H1 (cell line): ENCODE measurements around the gene BTNL3. TPM values are rescaled to one million over a fixed set of nuclear protein-coding genes. Genes with fewer than 3 reads are reported as not detected.

Source experiments
- CTCF ChIA-PET: fragments of 300-600 bp; sonication (Branson Sonifier 250); formaldehyde crosslinking; loops from one replicate; lab custom pipeline; 2021; ENCODE audit not compliant: partially characterized antibody; lab: Charles Lee
- POLR2A ChIA-PET: fragments of 300-600 bp; sonication (Branson Sonifier 250); formaldehyde crosslinking; loops from one replicate; lab custom pipeline; 2021; ENCODE audit warnings: inconsistent platforms; ENCODE audit not compliant: partially characterized antibody; lab: Charles Lee
- DNase-seq, 2 experiments: peaks; one replicate each; pipeline versions ENCODE4 v3.0.0 to v3.0.0-alpha.2; 2010 to 2022; ENCODE audit warnings: low spot score in 2 of 2, low read depth in 1 of 2, mixed read lengths in 1 of 2
- FAIRE-seq: peaks from 2 replicates; lab custom pipeline; 2011; peaks lifted over from hg19 to GRCh38; lab: Jason Lieb, UNC
- H2AFZ ChIP-seq: 2 replicates; pipeline ENCODE4 v1.8.1; 2012; ENCODE audit warnings: low read length, inconsistent platforms
- H2AK5ac ChIP-seq: 2 replicates; pipeline ENCODE4 v1.6.1; 2013; ENCODE audit warnings: low read depth, low read length
- H2BK120ac ChIP-seq: replicated peaks from 2 replicates; pipeline ENCODE3; 2013; ENCODE audit warnings: low read depth, low read length, inconsistent platforms
- H2BK12ac ChIP-seq: 2 replicates; pipeline ENCODE4 v1.6.1; 2013; ENCODE audit warnings: low read depth, low read length
- H2BK15ac ChIP-seq: 2 replicates; pipeline ENCODE4 v1.6.1; 2013; ENCODE audit warnings: low read length
- H2BK20ac ChIP-seq: 2 replicates; pipeline ENCODE4 v1.6.1; 2013; ENCODE audit warnings: low read length
- H2BK5ac ChIP-seq: 2 replicates; pipeline ENCODE4 v1.6.1; 2013; ENCODE audit warnings: low read depth, low read length
- H3K14ac ChIP-seq: 2 replicates; pipeline ENCODE4 v1.6.1; 2013; ENCODE audit warnings: inconsistent platforms; ENCODE audit not compliant: insufficient read length
- H3K18ac ChIP-seq: 2 replicates; pipeline ENCODE4 v1.6.1; 2013; ENCODE audit warnings: low read length; ENCODE audit errors: extremely low read depth
- H3K23ac ChIP-seq: 2 replicates; pipeline ENCODE4 v1.6.1; 2013; ENCODE audit warnings: inconsistent platforms; ENCODE audit not compliant: insufficient read length
- H3K23me2 ChIP-seq: 2 replicates; pipeline ENCODE4 v1.6.1; 2013; ENCODE audit warnings: low read depth, low read length
- H3K27ac ChIP-seq: 2 replicates; pipeline ENCODE4 v1.6.1; 2011; ENCODE audit warnings: low read depth, low read length, inconsistent platforms
- H3K27me3 ChIP-seq, 4 experiments: replicated peaks in 1 of 4; 1 replicate in 1 of 4; 2 replicates in 3 of 4; pipeline versions ENCODE4 v1.6.1 to v1.8.1; 2011 to 2013; ENCODE audit warnings: low read length in 3 of 4, mild to moderate bottlenecking in 3 of 4, inconsistent platforms in 2 of 4, mixed read lengths in 2 of 4, moderate library complexity in 1 of 4; ENCODE audit not compliant: control insufficient read depth in 3 of 4, insufficient read depth in 3 of 4; ENCODE audit errors: extremely low read depth in 1 of 4
- H3K36me3 ChIP-seq, 4 experiments: 2 replicates each; pipeline versions ENCODE4 v1.6.1 to v1.8.1; 2011 to 2013; ENCODE audit warnings: mild to moderate bottlenecking in 4 of 4, low read length in 3 of 4, moderate library complexity in 2 of 4, control low read depth in 1 of 4, inconsistent platforms in 1 of 4; ENCODE audit not compliant: insufficient read depth in 4 of 4, control insufficient read depth in 2 of 4
- H3K4ac ChIP-seq: replicated peaks from 2 replicates; pipeline ENCODE3; 2013; ENCODE audit warnings: low read length, low read depth, mixed read lengths, inconsistent platforms; ENCODE audit not compliant: insufficient read length
- H3K4me1 ChIP-seq, 4 experiments: replicated peaks in 1 of 4; 1 replicate in 1 of 4; 2 replicates in 3 of 4; pipeline versions ENCODE4 v1.6.1 to v1.8.1; 2011 to 2013; ENCODE audit warnings: low read length in 3 of 4, inconsistent platforms in 2 of 4, mixed read lengths in 1 of 4; ENCODE audit not compliant: insufficient read depth in 4 of 4, control insufficient read depth in 3 of 4
- H3K4me2 ChIP-seq, 2 experiments: 2 replicates each; pipeline versions ENCODE4 v1.6.1 to v1.8.1; 2011 to 2013; ENCODE audit warnings: low read depth in 2 of 2, low read length in 2 of 2, control low read depth in 1 of 2, inconsistent platforms in 1 of 2, mild to moderate bottlenecking in 1 of 2; ENCODE audit not compliant: insufficient read depth in 1 of 2
- H3K4me3 ChIP-seq, 4 experiments: fragments of 200-600, 300-600 bp in 1 of 4; sonication (generic), shearing (Covaris generic), sonication (Bioruptor Twin) in 1 of 4; 2 replicates each; pipeline versions ENCODE4 v1.5.1 to v1.8.1; 2011 to 2016; ENCODE audit warnings: low read length in 4 of 4, low read depth in 3 of 4, control low read depth in 2 of 4, inconsistent platforms in 2 of 4, mild to moderate bottlenecking in 2 of 4, mixed read lengths in 1 of 4, moderate library complexity in 1 of 4; ENCODE audit not compliant: insufficient read depth in 2 of 4; ENCODE audit errors: extremely low read depth in 1 of 4
- H3K56ac ChIP-seq: replicated peaks from 2 replicates; pipeline ENCODE3; 2013; ENCODE audit warnings: low read depth, mild to moderate bottlenecking, mixed read lengths, low read length, inconsistent platforms; ENCODE audit not compliant: insufficient read length
- H3K79me1 ChIP-seq: 2 replicates; pipeline ENCODE4 v1.6.1; 2013; ENCODE audit warnings: low read depth, low read length, control low read depth
- H3K79me2 ChIP-seq, 2 experiments: 2 replicates each; pipeline versions ENCODE4 v1.6.1 to v1.8.1; 2012 to 2013; ENCODE audit warnings: low read length in 2 of 2, mild to moderate bottlenecking in 2 of 2, inconsistent platforms in 1 of 2; ENCODE audit not compliant: insufficient read depth in 2 of 2, control insufficient read depth in 1 of 2
- H3K9ac ChIP-seq, 4 experiments: replicated peaks in 1 of 4; 1 replicate in 1 of 4; 2 replicates in 3 of 4; pipeline versions ENCODE4 v1.6.1 to v1.8.1; 2011 to 2013; ENCODE audit warnings: low read depth in 3 of 4, low read length in 3 of 4, control low read depth in 2 of 4, mild to moderate bottlenecking in 2 of 4, moderate library complexity in 2 of 4, inconsistent platforms in 1 of 4; ENCODE audit errors: extremely low read depth in 1 of 4
- H3K9me3 ChIP-seq, 2 experiments: 2 replicates each; pipeline versions ENCODE4 v1.6.1 to v1.8.1; 2012 to 2013; ENCODE audit warnings: mild to moderate bottlenecking in 2 of 2, moderate library complexity in 2 of 2, control low read depth in 1 of 2, inconsistent platforms in 1 of 2, low read depth in 1 of 2, low read length in 1 of 2, mixed read lengths in 1 of 2; ENCODE audit not compliant: insufficient read depth in 2 of 2
- H4K20me1 ChIP-seq, 2 experiments: replicated peaks in 1 of 2; 2 replicates each; pipeline versions ENCODE3 to v1.8.1; 2011 to 2013; ENCODE audit warnings: inconsistent platforms in 2 of 2, low read length in 2 of 2, mild to moderate bottlenecking in 1 of 2; ENCODE audit not compliant: insufficient read depth in 2 of 2, control insufficient read depth in 1 of 2
- H4K5ac ChIP-seq: 2 replicates; pipeline ENCODE4 v1.6.1; 2013; ENCODE audit warnings: low read length, low read depth, mixed read lengths, inconsistent platforms; ENCODE audit not compliant: insufficient read length
- H4K8ac ChIP-seq: 2 replicates; pipeline ENCODE4 v1.8.0; 2013; ENCODE audit warnings: mild to moderate bottlenecking, moderate library complexity, low read length, inconsistent platforms; ENCODE audit not compliant: insufficient read depth; ENCODE audit errors: extremely low read depth
- H4K91ac ChIP-seq: replicated peaks from 2 replicates; pipeline ENCODE3; 2013; ENCODE audit warnings: low read length, mixed read lengths, inconsistent platforms; ENCODE audit not compliant: insufficient read length
- GABPA ChIP-seq: IDR thresholded peaks from 2 replicates; pipeline ENCODE4 v1.6.1; 2011; ENCODE audit warnings: mild to moderate bottlenecking, low read length, moderate library complexity, borderline replicate concordance; ENCODE audit not compliant: insufficient read depth
- NRF1 ChIP-seq: IDR thresholded peaks from 2 replicates; pipeline ENCODE4 v1.6.1; 2011; ENCODE audit warnings: mild to moderate bottlenecking, low read depth, low read length, improper control_type of control experiment
- POLR2A ChIP-seq, 2 experiments: IDR thresholded peaks; 1 replicate in 1 of 2; 2 replicates in 1 of 2; pipeline ENCODE4 v1.6.1; 2011; ENCODE audit warnings: low read depth in 2 of 2, low read length in 2 of 2, mild to moderate bottlenecking in 2 of 2; ENCODE audit errors: control extremely low read depth in 1 of 2
- TEAD4 ChIP-seq: IDR thresholded peaks from 2 replicates; pipeline ENCODE4 v1.6.1; 2012; ENCODE audit warnings: low read depth, low read length, inconsistent platforms, mixed read lengths
- ZNF274 ChIP-seq: IDR thresholded peaks from 2 replicates; pipeline ENCODE4 v1.7.0; 2012; ENCODE audit warnings: low read length, borderline replicate concordance; ENCODE audit errors: extremely low read depth
- WGBS, 2 experiments: shearing (Covaris generic) in 1 of 2; methylation state at CpG; one replicate each; pipeline versions ENCODE4 v1.1.6 to v1.1.7; 2013 to 2015; ENCODE audit warnings: low lambda C conversion rate in 2 of 2, mixed read lengths in 2 of 2, inconsistent platforms in 1 of 2, low coverage in 1 of 2, missing lambda C conversion rate in 1 of 2; ENCODE audit not compliant: insufficient replicate concordance in 2 of 2, insufficient coverage in 1 of 2, insufficient read length in 1 of 2; ENCODE audit errors: extremely low coverage in 1 of 2, missing lambda C conversion rate in 1 of 2; 5-methylcytosine and 5-hydroxymethylcytosine counted together
- polyA plus RNA-seq, 7 experiments: library from polyadenylated mRNA; depleted of rRNA in 3 of 7; stranded (reverse) in 5 of 7; unstranded in 2 of 7; fragments of >200 nt in 5 of 7; fragments of 200-250 nt in 2 of 7; gene quantifications; 1 replicate in 5 of 7; 2 replicates in 1 of 7; 4 replicates in 1 of 7; pipeline versions ENCODE4 v1.2.1 to v1.2.3, GENCODE V29; 2011 to 2013; ENCODE audit warnings: missing spikeins in 2 of 7, mixed read lengths in 2 of 7
- total RNA-seq: library from RNA; stranded (reverse); fragmentation: NEBNext Ultra II Directional; extraction: Animal tissue kit (Norgen Biotek cat#: 25700); gene quantifications from 2 replicates; pipeline ENCODE4 v1.2.1, GENCODE V29; 2021
- TF ChIP-seq, protein P1 (sequence below): IDR thresholded peaks from 2 replicates; pipeline ENCODE4 v1.6.1; 2012; ENCODE audit warnings: inconsistent platforms

The BTNL3 gene
- total and polyA plus RNA-seq, 2 of the 8 experiments (the other 6 are each of a cell fraction or from before 2014, with no cell fraction given) = not detected

GRCh38 chr5:180959661-180960060, 29.0 kb upstream of the BTNL3 start:
- H3K56ac ChIP-seq = no peak overlapping the region
- H4K91ac ChIP-seq = no peak overlapping the region
- no peaks in the 10 kb centered on the region; the same call in 1 of the 2 replicates for H3K23me2 ChIP-seq
- no peak overlapping the region for H2BK5ac ChIP-seq
- H2BK12ac ChIP-seq = no peak overlapping the region
- H4K20me1 ChIP-seq = no peaks in the 10 kb centered on the region
- no peak overlapping the region for H2BK15ac ChIP-seq
- H3K79me1 ChIP-seq = no peaks in the 10 kb centered on the region
- H3K4me2 ChIP-seq = no peak overlapping the region
- no peak overlapping the region for H3K9ac ChIP-seq
- DNase-seq = no peak
- WGBS, 2 experiments = 90% methylated on average over 5 of the region's 5 CpGs; no CpG with 5 or more reads in 1 of the 2 experiments
- peak overlapping the region; percentile 62; the same call in 1 of the 2 replicates for H2AFZ ChIP-seq
- no peak overlapping the region for H3K27ac ChIP-seq
- ChIA-PET CTCF (no interaction called here), POLR2A (no interaction called here)
- peaks cover 4 to 12% of the 10 kb centered on the region in 2 experiments; a peak in 3 of 4 replicates for H3K9me3 ChIP-seq
- no peak overlapping the region for H4K8ac ChIP-seq
- H3K18ac ChIP-seq = no peak overlapping the region; the same call in 1 of the 2 replicates
- H2BK120ac ChIP-seq = no peak overlapping the region
- peaks cover 0 to 7% (median 2%) of the 10 kb centered on the region in 4 experiments; a peak in 4 of 7 replicates for H3K4me1 ChIP-seq
- H4K5ac ChIP-seq = no peak overlapping the region
- no peak overlapping the region for H3K4me3 ChIP-seq
- H2BK20ac ChIP-seq = no peak overlapping the region
- H3K79me2 ChIP-seq = no peaks in the 10 kb centered on the region
- H3K36me3 ChIP-seq = no peaks in the 10 kb centered on the region
- no peak overlapping the region for H3K4ac ChIP-seq
- no peaks in the 10 kb centered on the region for H3K27me3 ChIP-seq
- no peak for FAIRE-seq
- no peak overlapping the region for H3K23ac ChIP-seq
- H2AK5ac ChIP-seq = no peak overlapping the region
- no peak overlapping the region for H3K14ac ChIP-seq
- TF ChIP-seq, protein P1, sequence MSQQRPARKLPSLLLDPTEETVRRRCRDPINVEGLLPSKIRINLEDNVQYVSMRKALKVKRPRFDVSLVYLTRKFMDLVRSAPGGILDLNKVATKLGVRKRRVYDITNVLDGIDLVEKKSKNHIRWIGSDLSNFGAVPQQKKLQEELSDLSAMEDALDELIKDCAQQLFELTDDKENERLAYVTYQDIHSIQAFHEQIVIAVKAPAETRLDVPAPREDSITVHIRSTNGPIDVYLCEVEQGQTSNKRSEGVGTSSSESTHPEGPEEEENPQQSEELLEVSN = no peak
- TF ChIP-seq ZNF274 = no peak
- no peak for TF ChIP-seq POLR2A (IDR thresholded peaks at IDR 0.05; ENCODE audit: control extremely low read depth in 1 of 2, low read depth in 2 of 2, low read length in 2 of 2)
- TF ChIP-seq GABPA = no peak
- TF ChIP-seq TEAD4 = no peak
- TF ChIP-seq NRF1 = no peak
